NOMO-1 (cell line): ENCODE data around the gene RARRES2.
A peak's percentile ranks its signal among the peaks of the same experiment; 100 is the strongest.

Experiments used
- DNase-seq, 2 experiments: peaks; one replicate each; lab custom pipeline; 2025; ENCODE audit not compliant: unreplicated experiment in 2 of 2; lab: John Stamatoyannopoulos, UW

Gene RARRES2

DNA sequence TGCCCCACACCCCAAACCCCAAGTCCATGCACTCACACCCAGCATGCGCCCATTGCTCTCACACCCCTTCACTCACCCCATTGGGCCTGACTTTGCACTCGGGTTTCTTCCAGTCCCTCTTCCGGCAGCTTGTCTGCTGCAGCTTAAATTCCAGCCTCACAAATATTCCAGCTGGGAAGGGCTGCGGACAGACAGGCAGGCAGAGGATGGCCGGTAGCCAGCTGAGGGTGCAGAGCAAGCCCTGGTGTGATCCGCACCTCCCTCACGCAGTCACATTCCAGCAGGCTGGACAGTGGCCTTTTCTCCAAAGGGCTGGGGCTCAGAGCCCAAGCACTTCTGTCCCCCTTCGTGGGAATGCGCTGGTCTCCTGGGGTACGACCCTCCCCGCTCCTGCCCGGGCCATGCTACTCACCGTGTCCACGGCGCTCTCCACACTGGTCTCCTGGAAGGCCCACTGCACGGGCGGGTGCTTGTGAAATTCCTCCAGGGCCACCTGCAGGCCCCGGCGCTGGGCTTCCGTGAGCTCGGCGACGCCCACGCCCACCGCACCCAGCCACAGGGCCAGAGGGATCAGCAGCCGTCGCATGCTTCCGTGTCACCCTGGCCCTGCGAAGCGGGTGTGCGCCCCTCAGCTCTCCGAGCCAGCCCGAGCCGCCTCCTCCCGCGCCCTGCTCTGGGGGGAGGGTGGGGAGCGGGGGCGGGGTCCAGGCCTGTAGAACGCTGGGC, 1.2 kb downstream of the RARRES2 start:
- DNase-seq: no peak

DNA sequence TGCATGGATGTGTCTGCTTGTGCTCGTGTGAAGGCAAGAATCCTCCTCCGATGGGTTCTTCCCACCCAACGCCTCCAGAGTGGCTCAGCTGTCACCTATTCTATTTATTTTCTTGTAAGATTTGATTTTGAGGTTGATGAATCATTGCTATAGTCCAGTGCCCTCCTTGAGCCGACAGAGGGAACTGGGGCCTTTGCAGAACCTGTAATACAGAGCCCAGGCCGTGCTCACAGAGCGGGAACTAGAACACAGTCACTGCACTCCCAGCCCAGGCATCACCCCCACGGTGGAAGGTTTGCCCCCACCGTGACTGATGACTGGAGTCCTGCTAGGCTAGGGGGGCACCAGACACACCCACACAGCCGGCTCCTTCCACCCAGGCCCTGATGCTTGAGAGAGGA, 2.0 kb downstream of the RARRES2 start:
- DNase-seq: no peak

DNA sequence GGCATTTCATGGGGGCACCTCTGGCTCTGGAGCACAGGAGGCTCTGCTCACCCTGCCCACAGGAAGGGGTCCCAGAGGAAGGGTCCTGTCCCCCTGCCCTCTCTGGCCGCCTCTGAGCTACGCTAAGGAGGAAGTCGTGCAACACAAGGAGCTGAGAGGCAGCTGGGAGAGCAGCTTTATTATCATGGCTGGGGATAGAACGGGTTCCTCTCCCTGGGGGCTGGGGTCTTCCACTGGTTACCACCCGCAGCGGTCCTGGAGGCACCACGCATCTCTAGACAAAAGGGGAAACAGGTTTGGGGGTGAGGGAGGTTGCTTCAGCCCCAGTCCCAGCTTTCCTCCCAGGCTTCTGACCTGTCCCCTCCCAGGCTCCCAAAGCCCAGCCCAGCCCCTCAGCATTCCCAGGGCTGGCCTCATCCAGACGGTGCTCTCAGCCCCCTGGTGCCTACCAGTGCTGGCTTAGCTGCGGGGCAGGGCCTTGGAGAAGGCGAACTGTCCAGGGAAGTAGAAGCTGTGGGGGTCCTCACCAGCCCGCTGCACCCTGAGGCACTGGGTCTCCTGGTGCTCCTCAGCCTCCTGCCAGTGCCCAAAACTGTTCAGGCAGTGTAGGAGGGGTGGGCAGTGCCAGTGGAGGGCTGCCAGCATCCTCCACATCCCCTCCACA, 3.1 kb downstream of the RARRES2 start:
- DNase-seq: no peak

DNA sequence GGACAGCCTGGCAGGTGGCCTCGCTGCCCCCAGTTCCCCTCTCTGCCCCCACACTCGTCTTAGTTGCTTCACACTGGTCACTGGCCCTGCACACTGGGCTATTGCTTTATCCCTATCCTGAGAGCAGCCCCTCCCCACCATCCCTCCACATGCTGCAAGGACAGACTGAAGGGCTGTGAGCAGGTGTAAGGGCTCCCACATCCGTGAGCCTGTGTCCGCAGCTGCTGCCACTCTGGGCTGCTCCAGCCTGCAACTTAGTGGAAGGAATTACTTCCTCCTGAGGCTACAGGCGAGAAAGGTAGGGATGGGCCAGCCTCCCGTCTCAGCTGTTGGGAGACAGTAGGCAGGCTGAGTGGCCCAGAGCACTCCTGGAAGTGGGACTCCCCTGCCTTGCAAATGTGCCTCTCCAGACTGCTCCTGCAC, 3.8 kb downstream of the RARRES2 start:
- no peak for DNase-seq

DNA sequence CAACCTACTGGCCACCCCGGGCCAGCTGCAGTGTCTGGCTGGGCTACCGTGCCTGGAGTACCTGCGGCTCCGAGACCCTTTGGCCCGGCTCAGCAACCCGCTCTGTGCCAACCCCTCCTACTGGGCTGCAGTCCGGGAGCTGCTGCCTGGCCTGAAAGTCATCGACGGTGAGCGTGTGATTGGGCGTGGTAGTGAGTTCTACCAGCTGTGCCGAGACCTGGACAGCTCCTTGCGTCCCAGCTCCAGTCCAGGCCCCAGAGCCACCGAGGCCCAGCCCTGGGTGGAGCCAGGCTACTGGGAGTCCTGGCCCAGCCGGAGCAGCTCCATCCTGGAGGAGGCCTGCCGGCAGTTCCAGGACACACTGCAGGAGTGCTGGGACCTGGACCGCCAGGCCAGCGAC, 4.2 kb downstream of the RARRES2 start:
- DNase-seq: no peak

DNA sequence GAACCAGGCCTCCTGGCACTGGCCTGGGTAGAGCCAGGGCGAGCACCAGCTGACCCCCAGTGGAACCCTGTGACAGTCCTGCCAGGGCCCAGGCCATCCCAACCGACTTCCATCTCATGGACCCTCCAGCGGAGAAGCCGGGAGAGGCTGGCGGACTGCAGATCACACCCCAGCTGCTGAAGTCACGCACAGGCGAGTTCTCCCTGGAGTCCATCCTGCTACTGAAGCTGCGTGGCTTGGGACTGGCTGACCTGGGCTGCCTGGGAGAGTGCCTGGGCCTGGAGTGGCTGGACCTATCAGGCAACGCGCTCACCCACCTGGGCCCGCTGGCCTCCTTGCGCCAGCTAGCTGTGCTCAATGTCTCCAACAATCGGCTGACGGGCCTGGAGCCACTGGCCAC, 4.7 kb downstream of the RARRES2 start:
- no peak for DNase-seq

DNA sequence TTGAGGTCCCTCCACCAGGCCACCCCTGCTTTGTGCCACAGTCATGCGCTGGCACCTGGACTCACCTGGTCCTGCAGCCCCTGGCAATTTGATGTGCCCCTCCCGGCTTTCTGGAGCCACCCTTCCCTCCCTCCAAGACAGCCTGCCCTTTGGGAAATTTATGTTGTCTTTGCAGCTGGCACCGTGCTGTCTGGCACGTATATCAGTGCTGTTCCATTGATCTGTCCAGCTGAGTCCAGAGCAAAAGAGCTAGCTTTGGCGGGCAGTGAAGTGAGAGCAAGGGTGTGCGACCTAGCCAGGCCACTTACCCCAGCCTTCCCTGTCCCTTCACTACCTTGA, 5.7 kb downstream of the RARRES2 start:
- DNase-seq: no peak

DNA sequence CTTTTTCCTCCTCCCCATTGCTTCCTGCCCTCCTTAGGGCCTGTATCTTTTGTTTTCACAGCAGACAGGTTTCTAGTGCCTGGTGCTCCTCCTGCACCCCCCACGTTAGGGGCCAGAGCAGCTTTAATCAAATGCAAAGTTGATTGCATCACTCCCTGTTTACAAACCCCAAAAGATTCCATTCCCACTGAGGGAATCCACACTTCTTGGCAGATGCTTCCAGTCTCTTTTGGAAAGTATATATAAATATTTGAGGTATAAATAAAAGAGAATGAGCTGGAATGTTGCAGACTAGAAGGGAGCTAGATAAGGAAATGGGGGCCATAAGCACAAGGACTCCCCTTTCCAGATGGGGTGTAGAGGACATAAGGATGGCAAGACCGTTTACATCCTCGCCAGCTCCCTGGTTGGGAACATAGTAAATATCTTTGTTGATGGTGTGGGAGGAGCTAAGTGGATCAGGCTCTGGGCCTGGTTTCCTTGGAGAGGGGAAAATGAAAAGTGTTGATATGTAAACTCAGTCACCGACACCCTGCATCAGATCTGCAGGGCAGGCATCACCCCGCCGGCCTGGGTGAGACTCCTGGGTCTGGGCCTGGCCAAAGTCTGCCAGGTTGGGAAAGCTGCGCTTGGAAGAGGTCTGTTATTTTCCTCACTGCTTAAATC, 6.2 kb downstream of the RARRES2 start:
- DNase-seq: no peak

DNA sequence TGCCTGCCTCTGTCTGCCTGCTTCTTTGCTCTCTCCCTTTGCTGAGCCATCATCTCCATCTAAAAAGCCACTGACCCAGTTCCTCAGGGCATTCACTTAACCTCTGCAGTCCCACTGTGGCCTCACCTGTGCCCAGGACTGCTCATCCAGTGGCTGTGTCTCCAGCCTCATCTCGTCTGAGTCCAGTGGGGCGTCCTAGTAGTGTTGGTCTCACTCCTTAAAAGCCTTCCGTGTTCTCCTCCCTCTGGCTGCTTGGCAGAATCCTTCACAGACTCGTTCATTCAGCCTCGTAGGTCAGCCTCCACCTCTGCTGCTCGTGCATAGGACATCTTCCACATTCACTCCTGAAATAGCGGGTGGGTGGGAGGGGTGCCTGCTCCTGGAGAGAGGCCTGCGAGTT, 7.3 kb downstream of the RARRES2 start:
- DNase-seq: no peak

DNA sequence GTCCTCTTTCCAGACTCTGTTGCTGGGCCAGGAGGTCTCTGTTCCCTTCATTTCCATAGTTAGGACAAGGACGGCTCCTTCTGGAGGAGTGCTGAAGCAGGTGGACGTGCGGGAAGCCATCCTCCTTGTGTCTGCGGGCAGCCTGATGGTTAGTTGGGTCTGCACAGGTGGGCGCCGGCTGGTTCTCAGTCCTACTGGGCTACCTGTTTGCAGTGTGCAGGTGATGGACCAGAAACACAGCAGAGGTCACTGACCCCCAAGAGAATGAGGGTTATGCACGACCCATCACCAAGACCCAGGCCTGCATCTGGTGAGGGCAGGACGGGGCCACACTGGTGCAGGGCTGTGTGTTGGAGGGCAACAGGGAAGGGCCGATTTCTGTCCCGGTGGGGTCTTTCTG, 7.8 kb downstream of the RARRES2 start:
- DNase-seq: no peak

DNA sequence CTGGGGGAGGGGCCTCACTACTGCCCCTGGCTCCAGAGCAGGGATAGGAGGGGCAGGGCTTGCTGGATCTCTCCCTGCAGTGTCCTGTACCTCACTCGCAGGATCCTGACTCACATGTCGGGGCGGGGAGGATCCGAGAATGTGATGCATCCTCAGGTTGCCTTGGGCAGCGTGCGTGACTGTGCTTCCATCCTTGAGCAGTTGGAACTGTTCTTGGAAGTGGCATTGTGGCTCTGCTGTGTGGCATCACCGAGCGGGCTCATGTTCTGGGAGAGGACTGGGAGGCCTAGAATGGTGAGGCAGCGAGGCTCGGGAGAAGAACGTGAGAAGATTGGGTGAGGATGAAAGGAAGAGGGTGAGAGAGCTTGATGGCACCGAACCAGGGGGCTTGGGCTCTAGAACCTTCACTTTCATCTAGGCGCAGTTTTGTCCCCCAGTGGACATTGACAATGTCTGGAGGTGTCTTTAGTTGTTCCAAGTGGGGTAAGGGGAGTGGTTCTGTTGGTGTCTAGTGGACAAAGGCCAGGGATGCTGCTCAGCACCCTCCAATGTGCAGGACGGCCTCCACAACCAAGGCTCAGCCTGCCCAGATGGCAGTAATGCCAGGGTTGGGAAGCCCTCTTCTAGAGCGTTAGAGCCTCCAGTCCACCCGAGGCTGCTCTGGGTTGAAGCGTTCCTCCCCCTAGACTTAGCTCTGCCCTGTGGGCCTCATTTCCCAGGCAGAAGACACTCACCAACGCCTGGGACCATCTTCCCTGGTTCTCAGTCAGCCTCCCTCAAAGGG, 8.4 kb downstream of the RARRES2 start:
- DNase-seq: no peak

DNA sequence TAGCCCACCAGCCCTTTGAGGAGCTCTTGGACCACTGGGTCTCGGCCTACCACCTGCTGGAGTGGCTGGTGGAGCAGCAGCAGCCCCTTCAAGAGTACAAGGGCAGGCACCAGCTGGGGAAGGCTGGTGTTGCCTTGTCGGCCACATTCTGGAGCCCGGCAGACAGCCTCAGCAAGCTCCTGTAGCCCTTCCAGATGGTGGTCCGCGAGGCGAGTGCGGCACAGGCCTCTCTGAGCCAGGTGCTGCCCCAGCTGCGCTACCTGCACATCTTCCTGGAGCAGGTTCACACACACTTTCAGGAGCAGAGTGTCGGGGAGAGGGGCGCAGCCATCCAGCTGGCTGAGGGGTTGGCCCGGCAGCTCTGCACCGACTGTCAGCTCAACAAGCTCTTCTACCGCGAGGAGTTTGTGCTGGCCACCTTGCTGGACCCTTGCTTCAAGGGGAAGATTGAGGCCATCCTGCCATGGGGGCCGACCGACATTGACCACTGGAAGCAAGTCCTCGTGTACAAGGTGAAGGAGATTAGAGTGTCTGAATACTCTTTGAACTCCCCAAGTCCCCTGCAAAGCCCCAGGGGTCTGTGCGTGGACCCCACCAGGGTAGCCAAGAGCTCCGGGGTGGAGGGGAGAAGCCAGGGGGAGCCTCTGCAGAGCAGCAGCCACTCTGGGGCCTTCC, 11.1 kb downstream of the RARRES2 start:
- DNase-seq: no peak

DNA sequence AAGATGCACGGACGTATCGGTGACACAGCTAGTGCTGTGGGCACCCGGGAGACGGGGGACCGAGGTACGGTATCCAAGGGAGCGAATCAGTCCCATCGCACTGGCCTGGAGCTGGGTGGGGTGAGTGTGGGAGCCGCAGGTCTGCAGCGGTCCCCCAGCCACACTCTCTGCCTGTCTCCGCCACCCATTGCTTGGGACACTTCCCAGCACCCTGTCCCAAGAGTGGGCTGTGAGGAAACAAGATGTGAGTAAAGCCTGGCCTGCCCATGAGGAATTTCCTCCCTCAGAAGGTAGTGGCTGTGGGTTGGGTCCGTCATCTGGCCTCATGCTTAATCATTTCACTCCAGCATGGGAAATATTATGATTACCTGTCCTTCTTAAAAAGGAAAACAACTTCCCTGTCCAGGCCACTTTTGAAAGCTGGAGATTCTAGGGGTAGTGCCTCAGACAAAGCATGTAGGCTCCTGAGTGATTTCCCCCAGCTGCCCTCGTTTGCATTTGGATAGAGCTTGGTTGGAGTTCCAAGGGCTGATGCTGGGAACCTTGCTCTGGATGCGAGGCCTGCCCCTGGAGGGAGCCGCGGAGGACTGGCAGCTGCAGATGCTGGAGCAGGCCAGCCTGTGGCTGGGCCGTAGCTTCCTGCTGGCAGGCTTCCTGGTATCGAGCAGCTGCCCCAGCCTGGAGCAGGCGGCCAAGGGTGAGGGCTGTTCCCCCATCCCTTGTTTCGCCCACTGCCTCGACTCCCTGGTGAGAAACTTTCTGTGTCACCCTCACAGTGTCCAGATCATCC, 11.9 kb downstream of the RARRES2 start:
- DNase-seq: no peak

DNA sequence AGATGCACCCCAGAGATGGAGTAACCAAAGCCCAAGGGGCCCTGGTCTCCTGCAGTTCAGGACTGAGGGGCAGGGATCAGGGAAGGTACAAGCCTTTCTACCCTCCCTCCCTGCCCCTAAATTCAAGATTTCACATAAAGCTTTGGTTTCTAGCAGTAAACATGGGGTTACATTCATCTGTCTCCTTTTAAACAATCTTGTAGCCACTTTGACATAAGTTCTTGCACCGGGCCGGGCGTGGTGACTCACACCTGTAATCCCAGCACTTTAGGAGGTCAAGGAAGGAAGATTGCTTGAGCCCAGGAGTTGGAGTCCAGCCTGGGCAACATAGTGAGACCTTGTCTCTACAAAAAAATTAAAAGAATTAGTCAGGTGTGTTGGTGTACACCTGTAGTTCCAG, 14.1 kb downstream of the RARRES2 start:
- DNase-seq: no peak

DNA sequence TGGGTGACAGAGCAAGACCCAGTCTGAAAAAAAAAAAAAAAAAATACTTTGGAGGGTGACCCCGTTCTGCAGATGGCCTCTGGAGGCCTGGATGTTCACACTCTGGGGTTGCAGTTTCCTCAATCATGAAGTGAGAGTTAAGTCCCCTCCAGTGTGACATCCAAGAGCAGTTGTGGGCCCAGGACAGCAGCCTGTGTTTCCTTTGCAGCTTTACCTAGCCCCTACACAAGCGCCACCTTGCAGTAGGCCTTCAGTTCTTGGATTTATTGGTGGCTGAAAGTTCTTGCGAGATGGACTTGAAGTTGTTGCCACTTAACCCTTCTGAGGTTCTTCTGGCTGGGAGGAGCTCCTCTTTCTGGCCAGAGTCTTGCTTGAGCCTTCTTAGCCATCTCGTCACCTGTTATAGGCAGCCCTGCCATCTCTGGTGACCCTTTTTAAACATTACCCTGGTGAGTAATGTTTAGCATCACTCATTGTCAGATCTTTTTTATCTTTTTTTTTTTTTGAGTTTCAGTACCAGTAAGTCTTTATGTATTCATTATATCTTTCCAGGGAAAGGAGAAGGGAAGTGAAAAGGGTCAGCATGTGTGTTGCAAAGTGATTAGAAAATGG, 14.7 kb downstream of the RARRES2 start:
- no peak for DNase-seq

DNA sequence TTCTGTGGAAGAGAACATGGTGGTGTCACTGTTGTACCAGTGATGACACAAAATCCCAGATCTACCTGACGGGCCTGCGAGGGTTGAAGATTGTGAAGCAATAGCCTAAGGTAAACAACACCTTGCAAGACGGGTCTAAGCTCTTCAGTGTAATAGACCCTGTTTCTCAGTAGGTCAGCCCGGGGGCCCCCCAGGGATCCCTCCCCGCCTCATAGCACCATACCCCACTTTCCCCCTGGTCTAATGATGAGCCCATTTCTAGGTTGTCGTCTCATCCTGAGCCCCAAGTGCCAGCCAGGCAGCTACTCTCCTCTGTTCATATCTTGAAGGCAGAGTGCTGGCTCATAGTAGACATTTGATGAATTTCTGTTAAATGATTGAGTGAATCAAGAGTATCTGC, 15.5 kb downstream of the RARRES2 start:
- no peak for DNase-seq

DNA sequence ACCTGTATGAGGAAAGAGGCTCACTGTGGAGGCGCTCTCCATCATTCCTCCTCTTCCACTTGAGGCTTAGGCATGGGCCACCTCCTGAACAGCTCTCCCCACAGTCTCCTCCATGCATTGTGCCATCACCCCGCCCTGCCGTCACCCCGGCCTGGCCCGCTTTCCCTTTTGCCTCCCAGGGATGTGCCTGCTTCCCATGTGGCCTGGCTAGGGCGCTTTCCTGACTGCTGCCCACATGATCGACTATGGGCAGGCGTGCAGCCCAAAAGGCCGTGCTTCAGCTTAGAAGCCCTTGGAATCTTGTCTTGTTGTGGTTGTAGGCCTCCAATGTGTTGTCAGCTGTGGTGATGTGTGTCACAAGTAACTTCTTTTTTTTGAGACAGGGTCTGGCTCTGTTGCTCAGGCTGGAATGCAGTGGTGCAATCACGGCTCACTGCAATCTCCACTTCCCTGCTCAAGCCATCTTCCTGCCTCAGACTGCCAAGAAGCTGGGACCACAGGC, 16.3 kb downstream of the RARRES2 start:
- DNase-seq: peak; percentile 4 to 22

DNA sequence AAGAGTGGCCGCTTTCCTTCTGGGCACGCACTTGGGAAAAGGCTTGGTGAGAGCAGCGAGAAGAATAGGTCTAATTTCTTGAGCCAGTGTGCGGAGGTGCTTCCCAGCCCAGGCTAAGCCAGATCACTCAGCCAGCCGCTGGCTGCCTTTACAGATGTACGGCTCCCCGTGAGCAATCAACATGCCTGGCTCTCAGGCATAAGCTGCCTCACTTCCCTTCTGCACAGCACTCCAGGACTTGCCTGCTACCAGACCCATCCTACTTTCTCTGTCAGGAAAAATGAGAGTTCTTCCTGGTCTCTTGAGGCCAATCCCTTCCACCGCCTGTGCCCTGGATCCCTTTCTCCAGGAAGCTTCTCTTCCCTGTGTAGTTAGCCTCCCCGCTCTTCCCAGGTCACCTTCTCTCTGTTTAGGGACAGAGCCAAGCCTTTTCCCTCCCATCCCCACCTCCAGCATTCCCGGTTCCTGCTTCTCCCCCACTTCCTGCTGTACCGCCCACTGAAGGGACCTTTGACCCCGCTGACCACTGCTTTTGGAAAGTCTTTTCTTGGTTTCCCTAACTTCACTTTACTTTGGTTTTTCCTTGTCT, 17.0 kb downstream of the RARRES2 start:
- no peak for DNase-seq
